ENCODE measurements around the gene DOK7.

DNA sequence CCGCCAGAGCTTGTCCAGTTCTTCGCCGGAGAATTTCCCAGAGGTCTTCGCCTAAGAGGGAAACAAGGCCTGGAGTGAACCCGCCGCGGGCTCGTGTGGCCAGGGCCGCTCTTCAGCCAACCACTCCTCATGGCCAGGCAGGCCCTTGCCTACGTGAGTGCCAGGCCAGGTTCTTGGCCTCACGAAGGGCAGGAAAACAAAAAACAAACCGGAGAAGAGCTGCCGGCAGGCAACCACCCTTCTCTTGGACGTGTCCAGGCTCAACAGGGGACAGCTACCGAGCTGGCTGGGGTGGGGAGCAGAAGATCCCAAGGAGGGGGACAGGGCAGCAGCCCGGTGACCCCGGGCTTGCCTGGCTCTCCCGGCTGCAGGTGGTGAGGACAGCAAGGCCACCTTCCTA, 55.8 kb downstream of the DOK7 start:
- no peak for TF ChIP-seq POLR2AphosphoS5 (IDR thresholded peaks at IDR 0.05; ENCODE audit: low read depth, low read length)
- TF ChIP-seq, protein P1, sequence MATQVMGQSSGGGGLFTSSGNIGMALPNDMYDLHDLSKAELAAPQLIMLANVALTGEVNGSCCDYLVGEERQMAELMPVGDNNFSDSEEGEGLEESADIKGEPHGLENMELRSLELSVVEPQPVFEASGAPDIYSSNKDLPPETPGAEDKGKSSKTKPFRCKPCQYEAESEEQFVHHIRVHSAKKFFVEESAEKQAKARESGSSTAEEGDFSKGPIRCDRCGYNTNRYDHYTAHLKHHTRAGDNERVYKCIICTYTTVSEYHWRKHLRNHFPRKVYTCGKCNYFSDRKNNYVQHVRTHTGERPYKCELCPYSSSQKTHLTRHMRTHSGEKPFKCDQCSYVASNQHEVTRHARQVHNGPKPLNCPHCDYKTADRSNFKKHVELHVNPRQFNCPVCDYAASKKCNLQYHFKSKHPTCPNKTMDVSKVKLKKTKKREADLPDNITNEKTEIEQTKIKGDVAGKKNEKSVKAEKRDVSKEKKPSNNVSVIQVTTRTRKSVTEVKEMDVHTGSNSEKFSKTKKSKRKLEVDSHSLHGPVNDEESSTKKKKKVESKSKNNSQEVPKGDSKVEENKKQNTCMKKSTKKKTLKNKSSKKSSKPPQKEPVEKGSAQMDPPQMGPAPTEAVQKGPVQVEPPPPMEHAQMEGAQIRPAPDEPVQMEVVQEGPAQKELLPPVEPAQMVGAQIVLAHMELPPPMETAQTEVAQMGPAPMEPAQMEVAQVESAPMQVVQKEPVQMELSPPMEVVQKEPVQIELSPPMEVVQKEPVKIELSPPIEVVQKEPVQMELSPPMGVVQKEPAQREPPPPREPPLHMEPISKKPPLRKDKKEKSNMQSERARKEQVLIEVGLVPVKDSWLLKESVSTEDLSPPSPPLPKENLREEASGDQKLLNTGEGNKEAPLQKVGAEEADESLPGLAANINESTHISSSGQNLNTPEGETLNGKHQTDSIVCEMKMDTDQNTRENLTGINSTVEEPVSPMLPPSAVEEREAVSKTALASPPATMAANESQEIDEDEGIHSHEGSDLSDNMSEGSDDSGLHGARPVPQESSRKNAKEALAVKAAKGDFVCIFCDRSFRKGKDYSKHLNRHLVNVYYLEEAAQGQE (IDR thresholded peaks at IDR 0.05; ENCODE audit: insufficient read depth in 1 of 2, low read depth in 2 of 2, low read length in 2 of 2) = no peak
- TF ChIP-seq TAF1 (IDR thresholded peaks at IDR 0.05; ENCODE audit: borderline replicate concordance, insufficient read depth, low read length) = no peak
- no peak for TF ChIP-seq SIN3A (IDR thresholded peaks at IDR 0.05; ENCODE audit: borderline replicate concordance, insufficient read depth, low read length)
- TF ChIP-seq FOXP2 (optimal IDR thresholded peaks at IDR 0.05; ENCODE audit: borderline replicate concordance, extremely low read depth, extremely low read length, insufficient read depth) = no peak
